ENCODE data around the gene UMODL1. TPM values are rescaled to one million over a fixed set of nuclear protein-coding genes. Genes with fewer than 3 reads are reported as not detected.

Gene UMODL1
- total RNA-seq, 3 donors from 2014 or later, result 0.14 to 0.90 (median 0.16) TPM

DNA sequence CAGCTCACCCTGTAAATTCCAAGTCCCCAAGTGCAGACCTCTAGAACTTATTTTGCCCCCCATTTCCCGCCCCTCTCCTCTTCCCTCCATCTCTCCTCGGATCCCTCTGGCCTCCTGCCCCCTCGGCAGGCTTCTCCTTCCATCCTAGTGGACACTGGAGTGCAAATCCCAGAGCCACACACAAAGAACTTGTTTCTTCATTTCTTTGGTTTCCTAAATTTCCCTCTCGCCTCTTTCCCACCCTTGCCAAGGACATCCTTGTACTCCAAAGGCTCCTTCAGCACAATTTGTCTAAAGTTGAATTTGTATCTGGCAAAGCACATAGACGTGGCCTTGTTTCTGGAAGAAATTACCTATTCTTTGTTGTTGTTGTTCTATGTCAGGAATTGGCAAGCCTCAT lies 17.5 kb downstream of the UMODL1 start:
- no peak for ATAC-seq
- DNase-seq, result no peak
- TF ChIP-seq, protein P1, sequence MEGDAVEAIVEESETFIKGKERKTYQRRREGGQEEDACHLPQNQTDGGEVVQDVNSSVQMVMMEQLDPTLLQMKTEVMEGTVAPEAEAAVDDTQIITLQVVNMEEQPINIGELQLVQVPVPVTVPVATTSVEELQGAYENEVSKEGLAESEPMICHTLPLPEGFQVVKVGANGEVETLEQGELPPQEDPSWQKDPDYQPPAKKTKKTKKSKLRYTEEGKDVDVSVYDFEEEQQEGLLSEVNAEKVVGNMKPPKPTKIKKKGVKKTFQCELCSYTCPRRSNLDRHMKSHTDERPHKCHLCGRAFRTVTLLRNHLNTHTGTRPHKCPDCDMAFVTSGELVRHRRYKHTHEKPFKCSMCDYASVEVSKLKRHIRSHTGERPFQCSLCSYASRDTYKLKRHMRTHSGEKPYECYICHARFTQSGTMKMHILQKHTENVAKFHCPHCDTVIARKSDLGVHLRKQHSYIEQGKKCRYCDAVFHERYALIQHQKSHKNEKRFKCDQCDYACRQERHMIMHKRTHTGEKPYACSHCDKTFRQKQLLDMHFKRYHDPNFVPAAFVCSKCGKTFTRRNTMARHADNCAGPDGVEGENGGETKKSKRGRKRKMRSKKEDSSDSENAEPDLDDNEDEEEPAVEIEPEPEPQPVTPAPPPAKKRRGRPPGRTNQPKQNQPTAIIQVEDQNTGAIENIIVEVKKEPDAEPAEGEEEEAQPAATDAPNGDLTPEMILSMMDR (IDR thresholded peaks at IDR 0.05), result no peak
- Histone ChIP-seq H3K9me3 (no peaks in the 10 kb centered on the region), H3K4me1 (ENCODE audit: low read depth) (peaks cover 14% of the 10 kb centered on the region), H3K36me3 (ENCODE audit: low read depth) (no peaks in the 10 kb centered on the region), H3K4me3 (no peak overlapping the region)
- intact Hi-C loops (cut with DNase I, micrococcal nuclease), result no loop called here

DNA sequence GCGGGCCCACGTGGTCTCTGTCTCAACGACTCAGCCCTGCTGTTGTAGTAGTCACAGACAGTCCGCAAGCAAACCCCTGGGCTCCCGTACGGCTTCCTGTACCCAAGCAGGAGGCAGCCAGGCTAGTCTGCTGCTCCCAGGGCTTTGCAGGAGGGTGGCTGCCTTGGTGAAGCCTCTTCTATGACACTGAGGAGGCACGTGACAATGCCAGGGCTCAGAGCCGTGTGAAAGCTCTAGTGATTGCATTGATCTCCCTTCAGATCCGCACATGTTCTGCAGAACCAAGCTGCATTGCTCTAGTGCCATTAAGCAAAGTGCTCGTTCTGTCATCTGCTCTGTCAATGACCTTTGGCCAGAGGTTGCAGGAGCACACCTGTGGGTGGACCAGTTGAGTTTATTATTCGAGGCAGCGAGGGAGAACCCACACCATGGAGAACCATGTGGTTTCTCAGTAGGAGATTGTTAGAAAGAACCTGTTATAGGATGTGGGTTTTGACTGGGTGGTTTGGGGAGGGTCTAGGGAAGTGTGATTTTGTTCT lies 18.0 kb downstream of the UMODL1 start:
- H3K36me3 ChIP-seq (ENCODE audit: low read depth), result no peaks in the 10 kb centered on the region
- intact Hi-C loops (cut with DNase I, micrococcal nuclease), result no loop called here
- no peaks in the 10 kb centered on the region for H3K9me3 ChIP-seq
- ATAC-seq (peak; percentile 62), DNase-seq (peak in 2 of 3 donors; percentile 40 to 50)
- TF ChIP-seq, protein P1 (IDR thresholded peaks at IDR 0.05), result no peak
- no peak overlapping the region for H3K4me3 ChIP-seq
- peaks cover 14% of the 10 kb centered on the region for H3K4me1 ChIP-seq (ENCODE audit: low read depth)

DNA sequence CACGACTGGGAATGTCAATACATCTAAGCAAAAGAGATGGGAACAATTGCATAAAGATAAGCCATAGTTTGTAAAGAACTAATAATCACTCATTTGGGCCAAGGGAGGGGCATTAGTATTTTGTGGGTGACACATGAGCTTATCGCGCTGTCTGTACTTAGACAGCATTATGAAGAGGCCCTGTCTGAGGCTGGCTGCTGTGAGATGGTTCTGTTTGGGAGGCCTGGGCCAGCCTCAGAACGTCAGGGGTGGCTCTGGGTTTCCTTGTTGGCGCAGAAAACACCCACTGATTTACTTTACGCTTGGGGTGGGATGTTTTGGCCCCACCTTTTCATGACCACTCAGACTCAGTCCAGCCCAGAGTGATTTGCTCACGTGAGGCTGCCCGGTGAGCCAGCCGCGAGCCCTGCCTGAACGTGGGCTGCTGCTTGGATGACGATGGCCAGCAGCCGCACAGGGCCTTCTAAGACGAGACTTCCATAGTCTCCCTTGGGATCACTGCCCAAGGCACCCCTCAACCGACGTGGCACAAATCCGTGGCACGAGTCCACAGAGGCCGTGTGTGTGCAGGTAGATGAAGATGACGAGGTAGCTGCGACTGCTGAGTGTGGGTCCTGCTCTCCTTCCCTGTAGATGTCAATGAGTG lies 18.7 kb downstream of the UMODL1 start:
- TF ChIP-seq, protein P1 (IDR thresholded peaks at IDR 0.05), result no peak
- intact Hi-C loops (cut with DNase I, micrococcal nuclease), result no loop called here
- no peak for ATAC-seq

DNA sequence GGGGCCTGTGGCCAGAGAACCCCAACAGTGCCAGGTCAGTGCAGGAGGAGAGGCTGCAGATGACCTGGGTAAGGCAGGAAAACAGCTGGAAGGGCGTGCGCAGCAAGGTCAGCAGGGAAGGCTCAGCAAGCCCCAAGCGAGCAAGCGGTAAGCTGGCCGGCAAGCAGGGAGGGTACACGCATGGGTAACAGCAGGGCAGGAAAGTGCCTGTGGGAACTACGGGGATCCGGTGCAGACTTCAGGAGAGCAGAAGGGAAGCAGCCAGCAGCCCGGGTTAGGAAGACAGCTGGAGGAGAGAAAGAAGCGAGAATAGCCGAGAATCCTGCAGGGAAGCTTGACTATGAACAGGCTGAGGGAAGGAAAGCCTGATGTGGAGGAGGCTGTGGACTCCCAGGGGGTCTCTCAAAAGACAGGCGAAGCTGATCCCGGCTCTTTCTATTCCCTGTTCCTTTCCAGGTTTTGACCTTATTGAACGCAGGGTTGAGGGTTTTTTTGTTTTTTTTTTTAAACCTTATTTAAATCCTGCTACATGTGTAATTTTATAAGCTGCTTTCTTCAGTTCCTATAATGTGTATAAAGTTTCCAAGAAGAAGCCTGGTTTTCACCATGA lies 20.9 kb downstream of the UMODL1 start:
- Histone ChIP-seq H3K36me3 (ENCODE audit: low read depth) (no peaks in the 10 kb centered on the region), H3K4me1 (ENCODE audit: low read depth) (peaks cover 9% of the 10 kb centered on the region), H3K4me3 (no peak overlapping the region), H3K9me3 (no peaks in the 10 kb centered on the region)
- no peak for ATAC-seq
- TF ChIP-seq, protein P1 (IDR thresholded peaks at IDR 0.05), result no peak
- intact Hi-C loops (cut with DNase I, micrococcal nuclease), result no loop called here
- peak in 1 of 3 donors; percentile 41 for DNase-seq

More for the DNA sequence above, 18.7 kb downstream of the UMODL1 start:
- Histone ChIP-seq H3K4me1 (ENCODE audit: low read depth) (peaks cover 14% of the 10 kb centered on the region), H3K36me3 (ENCODE audit: low read depth) (no peaks in the 10 kb centered on the region), H3K4me3 (no peak overlapping the region), H3K9me3 (no peaks in the 10 kb centered on the region)
- no peak for DNase-seq

DNA sequence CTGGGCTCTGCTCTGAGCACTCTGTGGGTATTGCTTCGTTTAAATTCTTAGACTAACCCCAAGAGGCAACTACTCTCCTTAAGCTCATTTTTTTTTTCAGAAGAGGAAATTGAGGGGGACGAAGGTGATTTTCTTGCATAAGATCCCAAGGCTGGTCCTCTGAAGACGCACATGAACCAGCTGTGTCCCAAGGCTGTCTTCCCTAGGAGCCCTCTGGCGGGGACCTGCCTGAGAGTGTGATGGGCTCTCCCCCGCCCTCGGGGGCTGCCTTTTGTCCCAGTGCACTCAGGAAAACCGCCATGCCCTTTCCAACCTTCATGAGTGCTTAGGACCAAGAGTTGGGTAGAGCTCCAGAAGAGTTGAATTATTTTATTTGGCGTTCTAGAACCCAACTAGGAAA lies 21.7 kb downstream of the UMODL1 start:
- TF ChIP-seq, protein P1 (IDR thresholded peaks at IDR 0.05), result no peak
- Histone ChIP-seq H3K4me3 (no peak overlapping the region), H3K36me3 (ENCODE audit: low read depth) (no peaks in the 10 kb centered on the region), H3K4me1 (ENCODE audit: low read depth) (peaks cover 14% of the 10 kb centered on the region), H3K9me3 (no peaks in the 10 kb centered on the region)
- no peak for ATAC-seq
- no peak for DNase-seq
- intact Hi-C loops (cut with DNase I, micrococcal nuclease), result no loop called here

Data from mucosa of descending colon (tissue), 3 donors.